OCI-LY7 (cell line): Measurements from ENCODE around the gene SPO11. TPM values are rescaled to one million over a fixed set of nuclear protein-coding genes. Genes with fewer than 3 reads are reported as not detected.
"Not testable (repeated sequence)": the region's sequence is repeated elsewhere in the genome, so short reads cannot be mapped to it uniquely, and the experiment has no call there.

Experiments used
- BruUV-seq: library from RNA; stranded (reverse); fragments of 400-500 nt; replicated peaks from 2 replicates; lab custom pipeline; 2021; lab: Mats Ljungman, UMichigan
- CTCF ChIA-PET: fragments of 300-600 bp; sonication (Branson Sonifier 250); formaldehyde crosslinking; loops from one replicate; lab custom pipeline; 2022; ENCODE audit warnings: antibody characterized with exemption; ENCODE audit not compliant: unreplicated experiment; lab: Charles Lee
- POLR2A ChIA-PET: fragments of 300-600 bp; sonication (Branson Sonifier 250); formaldehyde crosslinking; loops from one replicate; lab custom pipeline; 2022; ENCODE audit warnings: antibody characterized with exemption; lab: Charles Lee
- DNase-seq: peaks from one replicate; pipeline ENCODE4 v3.0.0-alpha.2; 2015; ENCODE audit warnings: low spot score
- H2AFZ ChIP-seq: fragments of 200-600 bp; sonication (generic), shearing (Covaris generic); 2 replicates; pipeline ENCODE4 v1.6.1; 2014; ENCODE audit warnings: mild to moderate bottlenecking, antibody characterized with exemption, low read length, moderate library complexity
- H3K27ac ChIP-seq: fragments of 200-600 bp; sonication (generic); 2 replicates; pipeline ENCODE4 v1.5.1; 2014; ENCODE audit warnings: mixed run types, low read depth, mild to moderate bottlenecking, moderate library complexity, low read length, inconsistent platforms; ENCODE audit not compliant: poor library complexity, severe bottlenecking
- H3K36me3 ChIP-seq: fragments of 200-600 bp; sonication (generic); 2 replicates; pipeline ENCODE4 v1.6.1; 2014; ENCODE audit warnings: mild to moderate bottlenecking, antibody characterized with exemption, low read length, moderate library complexity, mixed read lengths; ENCODE audit not compliant: insufficient read depth
- H3K4me1 ChIP-seq: fragments of 200-600 bp; sonication (generic); 2 replicates; pipeline ENCODE4 v1.5.1; 2014; ENCODE audit warnings: mild to moderate bottlenecking, low read length; ENCODE audit not compliant: insufficient read depth, poor library complexity, severe bottlenecking
- H3K4me2 ChIP-seq: fragments of 200-600 bp; sonication (generic); 2 replicates; pipeline ENCODE4 v1.6.1; 2014; ENCODE audit warnings: mild to moderate bottlenecking, low read length
- H3K4me3 ChIP-seq: fragments of 200-600 bp; sonication (generic); 2 replicates; pipeline ENCODE4 v1.5.1; 2014; ENCODE audit warnings: mild to moderate bottlenecking, low read depth, low read length; ENCODE audit not compliant: poor library complexity, severe bottlenecking
- H3K79me2 ChIP-seq: fragments of 200-600 bp; sonication (generic); 2 replicates; pipeline ENCODE4 v1.6.1; 2016; ENCODE audit warnings: low read depth, mild to moderate bottlenecking, low read length, moderate library complexity, mixed read lengths; ENCODE audit not compliant: insufficient read depth
- H3K9me2 ChIP-seq: fragments of 200-600 bp; sonication (generic); 2 replicates; pipeline ENCODE4 v1.6.1; 2016; ENCODE audit warnings: mild to moderate bottlenecking, low read length, mixed read lengths; ENCODE audit not compliant: insufficient read depth
- H3K9me3 ChIP-seq: fragments of 200-600 bp; sonication (generic); 2 replicates; pipeline ENCODE4 v1.6.1; 2014; ENCODE audit warnings: mild to moderate bottlenecking, mixed run types, low read length, mixed read lengths
- H4K20me1 ChIP-seq: fragments of 200-600 bp; sonication (generic); 2 replicates; pipeline ENCODE4 v1.6.1; 2014; ENCODE audit warnings: mild to moderate bottlenecking, antibody characterized with exemption, low read length, moderate library complexity, mixed read lengths; ENCODE audit not compliant: insufficient read depth
- EZH2phosphoT487 ChIP-seq: fragments of 200-600 bp; sonication (generic); IDR thresholded peaks from 2 replicates; pipeline ENCODE4 v1.6.1; 2018; ENCODE audit warnings: low read depth, borderline replicate concordance, mild to moderate bottlenecking, mixed run types, antibody characterized with exemption, low read length, moderate library complexity, mixed read lengths
- intact Hi-C: fragments of 100-400 bp; cut with micrococcal nuclease; formaldehyde crosslinking; loops from one replicate; pipeline ENCODE4 v1.10.0; 2022; ENCODE audit not compliant: unreplicated experiment
- total RNA-seq, 2 experiments: library from RNA; depleted of rRNA in 1 of 2; stranded (reverse); fragments of >200 nt in 1 of 2; shearing (Covaris generic) in 1 of 2; gene quantifications; 2 replicates each; pipeline ENCODE4 v1.2.3, GENCODE V29; 2014 to 2022
- TF ChIP-seq, protein P1 (sequence below): fragments of 200-600 bp; sonication (generic); conservative IDR thresholded peaks from 2 replicates; pipeline ENCODE4 v1.5.1; 2014; ENCODE audit warnings: mild to moderate bottlenecking, antibody characterized with exemption, low read length, moderate library complexity, mixed read lengths

SPO11 gene
- total RNA-seq, 2 experiments from 2014 or later: not detected

- no peak for DNase-seq
- H4K20me1 ChIP-seq: peaks cover 21% of the 10 kb centered on the region
- no peaks in the 10 kb centered on the region for H3K9me3 ChIP-seq
- no peak overlapping the region for H3K4me3 ChIP-seq
- H2AFZ ChIP-seq: peak overlapping the region; percentile 45; the same call in 1 of the 2 replicates
- H3K4me2 ChIP-seq: no peak overlapping the region
- TF ChIP-seq, protein P1, sequence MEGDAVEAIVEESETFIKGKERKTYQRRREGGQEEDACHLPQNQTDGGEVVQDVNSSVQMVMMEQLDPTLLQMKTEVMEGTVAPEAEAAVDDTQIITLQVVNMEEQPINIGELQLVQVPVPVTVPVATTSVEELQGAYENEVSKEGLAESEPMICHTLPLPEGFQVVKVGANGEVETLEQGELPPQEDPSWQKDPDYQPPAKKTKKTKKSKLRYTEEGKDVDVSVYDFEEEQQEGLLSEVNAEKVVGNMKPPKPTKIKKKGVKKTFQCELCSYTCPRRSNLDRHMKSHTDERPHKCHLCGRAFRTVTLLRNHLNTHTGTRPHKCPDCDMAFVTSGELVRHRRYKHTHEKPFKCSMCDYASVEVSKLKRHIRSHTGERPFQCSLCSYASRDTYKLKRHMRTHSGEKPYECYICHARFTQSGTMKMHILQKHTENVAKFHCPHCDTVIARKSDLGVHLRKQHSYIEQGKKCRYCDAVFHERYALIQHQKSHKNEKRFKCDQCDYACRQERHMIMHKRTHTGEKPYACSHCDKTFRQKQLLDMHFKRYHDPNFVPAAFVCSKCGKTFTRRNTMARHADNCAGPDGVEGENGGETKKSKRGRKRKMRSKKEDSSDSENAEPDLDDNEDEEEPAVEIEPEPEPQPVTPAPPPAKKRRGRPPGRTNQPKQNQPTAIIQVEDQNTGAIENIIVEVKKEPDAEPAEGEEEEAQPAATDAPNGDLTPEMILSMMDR: no peak
- TF ChIP-seq EZH2phosphoT487: no peak
- BruUV-seq: no TSS peak
- H3K4me1 ChIP-seq: peaks cover 15% of the 10 kb centered on the region
- H3K36me3 ChIP-seq: peaks cover 29% of the 10 kb centered on the region
- POLR2A ChIA-PET: interaction anchor here (1.1 kb wide), 1 partner anchor 132 kb away, joined by 3 read pairs; no protein-coding TSS in a partner anchor
- CTCF ChIA-PET: no interaction called here
- H3K27ac ChIP-seq: no peak overlapping the region
- H3K9me2 ChIP-seq: no peaks in the 10 kb centered on the region
- intact Hi-C loops: no loop called here
- H3K79me2 ChIP-seq: peaks cover 39% of the 10 kb centered on the region
These were observed 20.6 kb downstream of the SPO11 start for GRCh38 chr20:57350081-57350710.

GRCh38 chr20:57350726-57351041 is 21.1 kb downstream of the SPO11 start:
- Histone ChIP-seq H3K4me3 (peak overlapping the region; percentile 87), H3K4me2 (peak overlapping the region; percentile 99; the same call in 1 of the 2 replicates), H3K36me3 (peaks cover 29% of the 10 kb centered on the region), H3K27ac (peak overlapping the region; percentile 50), H3K79me2 (peaks cover 39% of the 10 kb centered on the region), H4K20me1 (peaks cover 21% of the 10 kb centered on the region), H3K4me1 (peaks cover 15% of the 10 kb centered on the region)
- DNase-seq, POLR2A ChIA-PET, CTCF ChIA-PET, H3K9me3 ChIP-seq, intact Hi-C loops, BruUV-seq, H3K9me2 ChIP-seq, H2AFZ ChIP-seq: not testable (repeated sequence)

DNA sequence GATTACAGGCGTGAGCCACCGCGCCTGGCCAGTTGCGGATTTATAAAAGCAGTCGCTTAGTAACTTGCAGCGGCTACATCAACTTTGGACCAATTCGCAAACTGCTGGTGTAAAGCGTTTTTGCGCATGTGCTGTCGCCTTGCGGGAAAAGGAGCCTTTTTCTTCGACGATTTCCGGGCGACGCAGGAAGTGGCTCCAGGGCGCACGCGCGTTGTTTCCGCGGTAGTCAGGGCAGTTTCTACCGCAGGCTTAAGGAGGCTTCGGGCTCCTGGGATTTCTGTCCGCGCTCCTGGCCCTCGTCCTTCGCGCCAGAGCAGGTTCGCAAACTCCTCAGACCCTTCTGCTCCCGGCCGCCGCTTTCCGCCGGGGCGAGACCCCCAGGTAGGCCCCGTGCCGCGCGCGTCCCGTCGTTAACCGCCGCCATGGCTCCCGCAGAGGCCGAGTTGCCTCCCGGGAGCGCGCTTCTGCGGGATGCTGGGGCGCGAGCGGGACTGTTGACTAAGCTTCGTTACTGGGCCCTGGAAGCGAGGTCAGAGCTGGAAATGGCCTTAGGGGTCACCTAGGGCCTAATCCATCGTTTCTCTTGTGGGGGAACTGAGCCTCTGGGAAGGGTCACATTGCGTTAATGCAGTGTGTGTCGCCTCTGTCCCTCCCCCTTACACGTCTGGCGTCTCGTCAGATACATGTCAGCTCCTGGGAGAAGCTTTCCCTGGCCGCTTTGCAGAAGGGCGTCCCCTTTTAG is 21.6 kb downstream of the SPO11 start, which contains the start of gene RAE1:
Gene RAE1, plus strand, starts transcription at position 214 of the 742 bp plus-strand sequence. CDS start 2,784 bp downstream, outside the sequence.
- ChIA-PET CTCF (no interaction called here), POLR2A (no interaction called here)
- peaks cover 21% of the 10 kb centered on the region for H4K20me1 ChIP-seq
- H3K4me2 ChIP-seq: peak within 1 kb of the TSS; percentile 99
- peak within 1 kb of the TSS; percentile 65 for H2AFZ ChIP-seq
- H3K9me3 ChIP-seq: no peaks in the 10 kb centered on the region
- TF ChIP-seq, protein P1: no peak
- no peak for TF ChIP-seq EZH2phosphoT487
- peak within 1 kb of the TSS; percentile 50 for H3K27ac ChIP-seq
- H3K4me3 ChIP-seq: peak within 1 kb of the TSS; percentile 87
- peaks cover 41% of the 10 kb centered on the region for H3K79me2 ChIP-seq
- intact Hi-C loops: no loop called here
- DNase-seq: peak; percentile 94
- peaks cover 15% of the 10 kb centered on the region for H3K4me1 ChIP-seq
- BruUV-seq: no TSS peak
- no peaks in the 10 kb centered on the region for H3K9me2 ChIP-seq
- peaks cover 29% of the 10 kb centered on the region for H3K36me3 ChIP-seq
